ENCODE data around the gene SLC12A5.

The SLC12A5 gene

GRCh38 chr20:46101957-46102356 lies 72.9 kb downstream of the SLC12A5 start:
- H3K9me3 ChIP-seq (ENCODE audit: control insufficient read depth in 1 of 2, low read length in 2 of 2), result peaks cover 0 to 3% of the 10 kb centered on the region in 2 donors
- no peak overlapping the region for H3K4me3 ChIP-seq (ENCODE audit: low read depth in 1 of 2, low read length in 2 of 2)
- H3K27me3 ChIP-seq (ENCODE audit: low read depth, low read length), result peaks cover 16% of the 10 kb centered on the region
- H3K36me3 ChIP-seq (ENCODE audit: control insufficient read depth in 1 of 2, insufficient read depth in 2 of 2, low read length in 2 of 2), result no peaks in the 10 kb centered on the region
- H3K27ac ChIP-seq (ENCODE audit: low read length), result no peak overlapping the region
- H3K4me1 ChIP-seq (ENCODE audit: control insufficient read depth in 1 of 2, insufficient read depth in 2 of 2, low read length in 2 of 2), result peaks cover 0 to 4% of the 10 kb centered on the region in 2 donors

GRCh38 chr20:46102940-46103339 lies 73.9 kb downstream of the SLC12A5 start:
- peaks cover 0 to 4% of the 10 kb centered on the region in 2 donors for H3K4me1 ChIP-seq (ENCODE audit: control insufficient read depth in 1 of 2, insufficient read depth in 2 of 2, low read length in 2 of 2)
- no peak overlapping the region for H3K27ac ChIP-seq (ENCODE audit: low read length)
- H3K36me3 ChIP-seq (ENCODE audit: control insufficient read depth in 1 of 2, insufficient read depth in 2 of 2, low read length in 2 of 2), result no peaks in the 10 kb centered on the region
- peaks cover 16% of the 10 kb centered on the region for H3K27me3 ChIP-seq (ENCODE audit: low read depth, low read length)
- no peak overlapping the region for H3K4me3 ChIP-seq (ENCODE audit: low read depth in 1 of 2, low read length in 2 of 2)
- H3K9me3 ChIP-seq (ENCODE audit: control insufficient read depth in 1 of 2, low read length in 2 of 2), result peaks cover 0 to 3% of the 10 kb centered on the region in 2 donors

GRCh38 chr20:46104262-46104661 lies 75.2 kb downstream of the SLC12A5 start:
- Histone ChIP-seq H3K27me3 (ENCODE audit: low read depth, low read length) (peaks cover 10% of the 10 kb centered on the region), H3K27ac (ENCODE audit: low read length) (no peak overlapping the region), H3K4me1 (ENCODE audit: control insufficient read depth in 1 of 2, insufficient read depth in 2 of 2, low read length in 2 of 2) (peaks cover 0 to 4% of the 10 kb centered on the region in 2 donors), H3K9me3 (ENCODE audit: control insufficient read depth in 1 of 2, low read length in 2 of 2) (peaks cover 0 to 3% of the 10 kb centered on the region in 2 donors), H3K4me3 (ENCODE audit: low read depth in 1 of 2, low read length in 2 of 2) (no peak overlapping the region), H3K36me3 (ENCODE audit: control insufficient read depth in 1 of 2, insufficient read depth in 2 of 2, low read length in 2 of 2) (no peaks in the 10 kb centered on the region)

- Histone ChIP-seq H3K27me3 (ENCODE audit: low read depth, low read length) (no peaks in the 10 kb centered on the region), H3K9me3 (ENCODE audit: control insufficient read depth in 1 of 2, low read length in 2 of 2) (peaks cover 0 to 3% of the 10 kb centered on the region in 2 donors), H3K27ac (ENCODE audit: low read length) (no peak overlapping the region), H3K4me3 (ENCODE audit: low read depth in 1 of 2, low read length in 2 of 2) (no peak overlapping the region), H3K4me1 (ENCODE audit: control insufficient read depth in 1 of 2, insufficient read depth in 2 of 2, low read length in 2 of 2) (no peaks in the 10 kb centered on the region), H3K36me3 (ENCODE audit: control insufficient read depth in 1 of 2, insufficient read depth in 2 of 2, low read length in 2 of 2) (no peaks in the 10 kb centered on the region)
Observed at GRCh38 chr20:46107061-46107460, 78.0 kb downstream of the SLC12A5 start.

GRCh38 chr20:46108435-46108841 lies 79.4 kb downstream of the SLC12A5 start:
- Histone ChIP-seq H3K9me3 (ENCODE audit: control insufficient read depth in 1 of 2, low read length in 2 of 2) (peaks cover 0 to 3% of the 10 kb centered on the region in 2 donors), H3K36me3 (ENCODE audit: control insufficient read depth in 1 of 2, insufficient read depth in 2 of 2, low read length in 2 of 2) (no peaks in the 10 kb centered on the region), H3K27ac (ENCODE audit: low read length) (no peak overlapping the region), H3K27me3 (ENCODE audit: low read depth, low read length) (no peaks in the 10 kb centered on the region), H3K4me3 (ENCODE audit: low read depth in 1 of 2, low read length in 2 of 2) (no peak overlapping the region), H3K4me1 (ENCODE audit: control insufficient read depth in 1 of 2, insufficient read depth in 2 of 2, low read length in 2 of 2) (no peaks in the 10 kb centered on the region)

GRCh38 chr20:46108976-46109375 lies 80.0 kb downstream of the SLC12A5 start:
- peaks cover 0 to 3% of the 10 kb centered on the region in 2 donors for H3K9me3 ChIP-seq (ENCODE audit: control insufficient read depth in 1 of 2, low read length in 2 of 2)
- no peak overlapping the region for H3K27ac ChIP-seq (ENCODE audit: low read length)
- no peaks in the 10 kb centered on the region for H3K4me1 ChIP-seq (ENCODE audit: control insufficient read depth in 1 of 2, insufficient read depth in 2 of 2, low read length in 2 of 2)
- no peak overlapping the region for H3K4me3 ChIP-seq (ENCODE audit: low read depth in 1 of 2, low read length in 2 of 2)
- H3K36me3 ChIP-seq (ENCODE audit: control insufficient read depth in 1 of 2, insufficient read depth in 2 of 2, low read length in 2 of 2), result no peaks in the 10 kb centered on the region
- no peaks in the 10 kb centered on the region for H3K27me3 ChIP-seq (ENCODE audit: low read depth, low read length)

Measured in muscle layer of duodenum (tissue), 2 donors.